Mesodermal cell (in vitro differentiated cells): ENCODE results near the gene CLTRN. TPM values are rescaled to one million over a fixed set of nuclear protein-coding genes. Genes with fewer than 3 reads are reported as not detected.
"Not testable (repeated sequence)": the region's sequence is repeated elsewhere in the genome, so short reads cannot be mapped to it uniquely, and the experiment has no call there.

ENCODE experiments used
- H3K27ac ChIP-seq: 2 replicates; pipeline ENCODE4 v1.7.0; 2013; ENCODE audit warnings: mild to moderate bottlenecking, low read depth, low read length, moderate library complexity; ENCODE audit not compliant: severe bottlenecking
- H3K36me3 ChIP-seq: 2 replicates; pipeline ENCODE4 v1.7.1; 2013; ENCODE audit warnings: mild to moderate bottlenecking, low read length, moderate library complexity; ENCODE audit not compliant: control insufficient read depth, insufficient read depth
- H3K4me1 ChIP-seq: one replicate; pipeline ENCODE4 v1.7.1; 2013; ENCODE audit warnings: mild to moderate bottlenecking, low read length; ENCODE audit not compliant: insufficient read depth, control insufficient read depth, poor library complexity, severe bottlenecking
- H3K4me3 ChIP-seq: 2 replicates; pipeline ENCODE4 v1.7.0; 2013; ENCODE audit warnings: low read length, control low read depth, mild to moderate bottlenecking; ENCODE audit not compliant: insufficient read depth, poor library complexity, severe bottlenecking; ENCODE audit errors: extremely low read depth
- H3K9me3 ChIP-seq: 2 replicates; pipeline ENCODE4 v1.7.1; 2013; ENCODE audit warnings: mild to moderate bottlenecking, low read length, moderate library complexity; ENCODE audit not compliant: control insufficient read depth
- WGBS, 2 experiments: methylation state at CpG; one replicate each; pipeline ENCODE4 v1.1.5; 2013; ENCODE audit warnings: missing lambda C conversion rate in 2 of 2; ENCODE audit not compliant: insufficient coverage in 2 of 2; 5-methylcytosine and 5-hydroxymethylcytosine counted together
- polyA plus RNA-seq, 2 experiments: library from polyadenylated mRNA; stranded (reverse); fragments of 50-300 nt; gene quantifications; one replicate each; pipeline ENCODE4 v1.2.3, GENCODE V29; 2013

The CLTRN gene, protein sequence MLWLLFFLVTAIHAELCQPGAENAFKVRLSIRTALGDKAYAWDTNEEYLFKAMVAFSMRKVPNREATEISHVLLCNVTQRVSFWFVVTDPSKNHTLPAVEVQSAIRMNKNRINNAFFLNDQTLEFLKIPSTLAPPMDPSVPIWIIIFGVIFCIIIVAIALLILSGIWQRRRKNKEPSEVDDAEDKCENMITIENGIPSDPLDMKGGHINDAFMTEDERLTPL
- 1.3 TPM for polyA plus RNA-seq (2013, experiment 1 of 2)
- polyA plus RNA-seq (2013, experiment 2 of 2), result 1.6 TPM

DNA sequence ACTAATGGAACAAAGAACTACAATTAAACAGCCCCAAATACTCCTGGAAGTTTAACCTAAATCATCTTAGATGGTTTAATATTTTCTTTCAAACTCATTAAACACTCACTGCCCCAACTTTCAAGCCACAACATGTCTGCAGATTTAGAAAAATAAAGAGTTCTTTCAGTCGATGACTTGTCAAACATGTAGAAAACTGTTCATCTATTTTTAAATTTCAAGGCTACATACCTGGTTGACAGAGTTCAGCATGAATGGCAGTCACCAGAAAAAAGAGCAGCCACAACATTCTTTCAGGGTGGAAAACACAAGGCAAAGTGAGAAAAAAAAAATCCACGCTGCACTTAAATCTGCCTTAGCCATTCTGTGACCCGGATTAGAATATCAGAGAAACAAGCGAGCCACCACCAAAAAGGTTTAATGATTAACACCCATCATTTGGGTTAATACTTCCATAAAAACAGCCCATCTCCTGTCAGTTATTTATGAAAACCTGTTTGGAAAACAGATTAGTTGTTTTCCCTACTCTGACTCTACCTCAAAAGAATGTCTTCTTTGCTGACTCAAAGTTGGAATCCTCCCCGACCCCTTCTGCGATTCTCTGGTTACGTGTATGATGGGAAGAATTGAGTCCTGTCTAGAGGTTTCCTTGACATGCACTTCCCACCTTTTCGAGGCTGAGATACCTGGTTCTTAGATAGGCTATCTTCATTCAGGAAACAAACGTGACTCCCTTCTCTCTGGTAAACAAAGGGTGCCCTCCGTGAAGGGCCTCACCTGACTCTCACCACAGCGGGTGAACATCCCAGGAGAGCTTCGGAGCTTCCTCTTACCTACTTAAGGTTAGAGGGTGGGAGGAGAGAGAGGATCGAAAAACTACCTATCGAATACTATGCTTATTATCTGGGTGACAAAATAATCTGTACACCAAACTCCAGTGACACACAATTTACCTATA lies at the start of gene CLTRN:
CLTRN (minus strand) TSS at position 319 of the 958 bp plus-strand sequence; CDS start at position 289, 30 bp downstream.
- Histone ChIP-seq H3K4me1 (peaks cover 11% of the 10 kb centered on the region), H3K36me3 (no peaks in the 10 kb centered on the region), H3K27ac (peak within 1 kb of the TSS; percentile 41), H3K4me3 (no peak within 1 kb of the TSS), H3K9me3 (no peaks in the 10 kb centered on the region)
- 84% methylated on average over 3 of the region's 14 CpGs; no CpG with 5 or more reads in 1 of the 2 experiments for WGBS, 2 experiments

DNA sequence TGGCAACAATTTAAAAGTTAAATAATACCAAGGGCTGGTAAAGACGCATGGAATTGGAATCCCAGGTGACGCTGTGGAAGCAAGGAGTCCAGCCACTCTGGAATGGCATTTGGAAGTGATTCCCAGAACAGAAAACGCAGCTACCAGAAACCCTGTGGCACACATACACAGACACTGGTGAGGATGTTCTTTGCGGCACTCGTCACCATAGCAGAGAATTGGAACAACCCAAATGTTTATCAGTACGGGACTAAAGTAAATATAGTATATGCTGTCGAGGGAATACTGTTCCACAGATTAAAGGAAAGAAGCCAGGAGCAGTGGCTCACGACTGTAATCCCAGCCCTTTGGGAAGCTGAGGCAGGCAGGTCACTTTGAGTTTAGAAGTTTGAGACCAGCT lies 39.7 kb upstream of the CLTRN start:
- not testable (repeated sequence) for H3K27ac ChIP-seq, H3K4me1 ChIP-seq, H3K4me3 ChIP-seq, H3K36me3 ChIP-seq, H3K9me3 ChIP-seq
- WGBS, 2 experiments, result 90% methylated on average over 2 of the region's 8 CpGs; no CpG with 5 or more reads in 1 of the 2 experiments

DNA sequence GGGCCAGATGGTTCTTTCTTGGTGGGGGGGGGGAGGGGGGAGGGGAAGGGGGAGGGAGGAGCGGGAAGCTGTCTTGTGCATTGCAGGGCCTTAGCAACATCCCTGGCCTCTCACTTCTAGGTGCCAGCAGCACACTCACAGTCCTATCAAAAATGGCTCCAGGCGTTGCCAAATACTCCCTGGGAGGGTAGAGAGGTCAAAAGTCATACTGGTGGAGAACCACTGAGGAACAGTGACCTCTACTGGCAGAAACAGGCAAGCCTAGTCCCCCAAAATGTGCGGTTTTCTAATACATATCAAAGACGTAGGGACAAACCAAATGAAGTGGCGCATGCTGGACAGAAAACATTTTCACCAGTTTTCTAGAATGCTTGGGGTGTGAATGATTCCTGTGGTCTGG lies 39.2 kb upstream of the CLTRN start:
- not testable (repeated sequence) for H3K9me3 ChIP-seq, H3K27ac ChIP-seq, H3K36me3 ChIP-seq, H3K4me3 ChIP-seq, H3K4me1 ChIP-seq
- no CpG with 5 or more reads among the region's 5 CpGs for WGBS, 2 experiments

DNA sequence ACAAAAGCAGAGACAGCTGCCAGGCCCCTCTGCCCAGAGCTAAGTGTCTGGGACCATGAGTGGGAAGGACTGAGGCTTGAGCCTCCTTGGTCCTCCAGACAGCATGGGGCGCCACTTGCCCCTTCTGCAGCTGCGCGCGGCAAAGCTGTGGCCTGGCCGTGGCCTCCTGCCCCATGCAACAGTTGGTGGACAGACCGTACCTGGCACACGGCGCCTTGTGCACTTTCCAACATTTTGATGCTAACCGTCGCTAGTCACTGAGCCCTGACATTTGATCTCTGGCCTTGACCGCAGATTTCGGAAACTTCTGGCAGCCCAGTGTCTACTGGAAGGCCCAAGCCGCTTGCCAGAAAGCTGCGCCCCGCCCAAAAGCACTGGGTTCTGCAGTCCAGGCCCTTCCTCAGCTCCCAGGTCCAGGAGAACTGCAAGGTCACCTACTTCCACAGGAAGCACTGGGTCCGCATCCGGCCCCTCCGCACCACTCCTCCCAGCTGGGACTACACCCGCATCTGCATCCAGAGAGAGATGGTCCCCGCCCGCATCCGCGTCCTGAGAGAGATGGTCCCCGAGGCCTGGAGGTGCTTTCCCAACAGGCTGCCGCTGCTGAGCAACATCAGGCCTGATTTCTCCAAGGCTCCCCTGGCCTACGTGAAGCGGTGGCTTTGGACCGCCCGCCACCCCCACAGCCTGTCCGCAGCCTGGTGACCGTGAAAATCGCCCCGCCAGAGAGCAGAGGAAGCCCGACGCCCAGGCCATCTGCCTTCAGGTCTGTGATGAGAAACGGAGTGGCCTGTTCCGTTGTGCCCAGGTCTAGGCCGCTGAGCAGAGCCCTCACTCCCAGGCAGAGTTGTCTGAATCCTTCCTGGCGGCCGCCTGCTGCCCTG lies 38.1 kb upstream of the CLTRN start:
- Histone ChIP-seq H3K9me3 (no peaks in the 10 kb centered on the region), H3K36me3 (no peaks in the 10 kb centered on the region), H3K27ac (no peak overlapping the region), H3K4me1 (no peaks in the 10 kb centered on the region), H3K4me3 (no peak overlapping the region)
- WGBS, 2 experiments, result 97 to 98% methylated on average over 7 to 19 of the region's 40 CpGs

DNA sequence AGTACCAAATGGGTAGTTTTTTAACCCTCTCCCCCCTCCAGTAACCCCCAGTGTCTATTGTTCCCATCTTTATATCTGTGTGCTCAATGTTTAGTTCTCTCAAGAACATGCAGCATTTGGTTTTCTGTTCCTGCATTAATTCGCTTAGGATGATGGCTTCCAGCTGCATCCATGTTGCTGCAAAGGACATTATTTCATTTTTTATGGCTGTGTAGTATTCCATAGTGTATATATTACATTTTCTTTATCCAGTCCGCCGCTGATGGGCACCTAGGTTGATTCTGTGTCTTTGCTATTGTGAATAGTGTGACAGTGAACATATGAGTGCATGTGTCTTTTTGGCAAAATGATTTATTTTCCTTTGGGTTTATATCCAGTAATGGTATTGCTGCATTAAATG lies 31.9 kb upstream of the CLTRN start:
- WGBS, 2 experiments, result no CpG with 5 or more reads among the region's 3 CpGs
- Histone ChIP-seq H3K9me3 (no peaks in the 10 kb centered on the region), H3K4me1 (no peaks in the 10 kb centered on the region), H3K27ac (no peak overlapping the region), H3K36me3 (peaks cover 26% of the 10 kb centered on the region), H3K4me3 (no peak overlapping the region)

DNA sequence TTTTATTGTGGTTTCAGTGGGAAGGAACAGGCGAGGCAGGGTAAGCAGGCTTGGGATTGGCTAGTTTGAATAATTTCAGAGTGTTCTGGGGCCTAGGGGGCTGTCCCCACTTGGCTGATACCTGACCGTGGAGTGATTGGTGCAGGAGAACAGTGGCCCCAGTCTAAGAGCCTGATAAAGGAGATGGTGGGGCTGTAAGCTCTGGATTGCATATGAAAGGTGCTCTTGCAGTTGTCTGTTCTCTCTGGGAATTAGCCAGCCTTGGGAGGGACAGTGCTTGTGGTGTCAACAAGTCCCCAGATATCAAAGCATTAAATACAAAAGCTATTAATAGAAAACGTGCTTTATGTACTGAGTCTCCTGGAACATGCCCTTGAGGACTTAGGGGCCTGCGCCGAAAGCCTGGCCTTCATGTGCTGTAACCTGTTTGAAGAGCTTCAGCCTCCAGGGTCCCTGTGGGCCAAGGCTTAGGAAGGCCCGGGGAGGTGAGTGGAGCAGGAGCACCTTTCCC lies 30.4 kb upstream of the CLTRN start:
- H3K36me3 ChIP-seq, result peaks cover 37% of the 10 kb centered on the region
- H3K4me1 ChIP-seq, result no peaks in the 10 kb centered on the region
- no peak overlapping the region for H3K27ac ChIP-seq
- 100% methylated on average over 3 to 5 of the region's 6 CpGs for WGBS, 2 experiments
- no peak overlapping the region for H3K4me3 ChIP-seq
- H3K9me3 ChIP-seq, result no peaks in the 10 kb centered on the region

DNA sequence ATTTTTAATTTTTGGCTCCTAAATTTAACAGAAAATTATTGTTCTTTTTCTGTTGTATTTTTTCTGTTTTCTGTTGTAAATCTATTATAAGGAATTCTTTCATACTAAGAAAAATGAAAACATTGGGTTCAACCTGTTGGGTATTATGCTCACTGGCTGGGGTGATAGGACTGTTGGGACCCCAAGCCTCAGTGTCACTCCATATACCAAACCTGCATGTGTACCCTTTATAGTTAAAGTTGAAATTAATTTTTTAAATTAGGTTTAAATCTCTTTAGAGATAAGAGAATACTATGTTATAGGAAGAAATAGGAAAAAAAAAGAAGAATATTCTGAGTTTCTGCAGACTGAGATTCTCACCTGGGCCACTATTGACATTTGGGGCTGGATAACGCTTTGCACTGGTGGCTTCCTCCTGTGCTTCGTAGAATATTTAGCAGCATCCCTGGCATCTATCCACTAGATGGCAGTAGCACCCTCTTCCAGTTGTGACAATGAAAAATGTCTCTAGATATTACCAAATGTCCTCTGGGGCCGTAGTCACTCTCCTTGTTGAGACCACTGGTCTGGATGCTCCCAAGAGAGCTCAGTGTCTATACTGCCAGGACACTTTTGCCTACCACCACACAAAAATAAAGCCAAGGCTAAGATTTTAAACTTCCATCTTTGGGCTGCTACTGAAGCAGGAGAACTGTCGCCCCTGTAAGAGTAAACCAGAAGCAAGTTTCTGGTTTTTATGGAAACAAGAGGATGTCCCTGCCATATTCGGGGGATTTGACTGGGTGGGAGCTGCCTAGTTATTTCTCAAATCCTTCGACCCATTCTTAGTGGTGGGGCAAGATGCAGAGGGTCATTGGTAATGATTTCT lies 22.4 kb upstream of the CLTRN start:
- no peak overlapping the region for H3K27ac ChIP-seq
- no peak overlapping the region for H3K4me3 ChIP-seq
- no peaks in the 10 kb centered on the region for H3K4me1 ChIP-seq
- no peaks in the 10 kb centered on the region for H3K9me3 ChIP-seq
- H3K36me3 ChIP-seq, result peaks cover 23% of the 10 kb centered on the region
- 6 to 38% methylated on average over 2 of the region's 6 CpGs for WGBS, 2 experiments

DNA sequence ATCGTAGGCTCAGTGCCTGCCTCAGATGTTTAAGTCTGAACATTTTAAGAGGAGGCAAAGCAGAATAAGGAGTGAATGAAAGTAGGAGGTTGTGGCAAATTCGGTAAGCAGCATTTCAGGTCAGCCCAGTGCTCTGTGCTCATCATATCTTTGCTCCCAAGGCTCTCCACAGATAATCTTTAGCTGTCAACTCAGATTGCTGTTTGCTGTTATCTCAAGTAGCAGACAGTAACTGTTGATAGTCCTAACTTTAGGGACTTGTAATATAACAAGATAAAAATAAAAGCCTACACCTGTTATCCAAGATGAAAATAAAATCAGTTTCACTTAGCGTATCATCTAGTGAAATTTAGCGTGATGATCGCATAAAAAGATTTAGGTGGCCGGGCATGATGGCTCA lies 18.6 kb upstream of the CLTRN start:
- Histone ChIP-seq H3K4me1 (peaks cover 4% of the 10 kb centered on the region), H3K27ac (no peak overlapping the region), H3K9me3 (no peaks in the 10 kb centered on the region), H3K36me3 (peaks cover 28% of the 10 kb centered on the region), H3K4me3 (no peak overlapping the region)
- WGBS, 2 experiments, result 85 to 93% methylated on average over 3 to 4 of the region's 6 CpGs

DNA sequence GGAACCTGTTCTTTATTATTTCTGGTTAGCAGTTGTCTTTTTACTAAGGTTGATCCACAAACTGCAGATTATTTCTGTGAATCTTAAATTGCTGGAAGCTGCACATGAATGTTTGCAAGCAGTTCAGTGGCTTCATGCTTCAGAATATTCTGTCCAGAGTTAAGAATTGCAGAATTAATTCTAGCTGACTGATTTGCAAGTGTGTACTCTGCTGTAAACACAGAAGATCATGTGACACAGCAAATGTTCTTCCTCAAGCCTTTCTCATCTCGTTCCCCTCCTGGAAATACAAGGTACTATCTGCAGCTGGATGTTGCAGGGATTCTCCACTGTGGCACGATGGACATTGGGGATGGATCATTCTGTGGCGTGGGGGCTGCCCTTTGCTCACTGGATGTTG lies 16.8 kb upstream of the CLTRN start:
- Histone ChIP-seq H3K4me1 (peaks cover 4% of the 10 kb centered on the region), H3K4me3 (no peak overlapping the region), H3K9me3 (no peaks in the 10 kb centered on the region), H3K27ac (no peak overlapping the region), H3K36me3 (peaks cover 28% of the 10 kb centered on the region)
- WGBS, 2 experiments, result 92 to 100% methylated on average over 1 to 2 of the region's 3 CpGs
